HepG2 (cell line): ENCODE data around the gene GDA. TPM values are rescaled to one million over a fixed set of nuclear protein-coding genes. Genes with fewer than 3 reads are reported as not detected.
A peak's percentile ranks its signal among the peaks of the same experiment; 100 is the strongest.

Experiments used
- ATAC-seq: fragments of 200-7000 bp; cut with Tn5 transposase; 3 replicates; pipeline ENCODE4 v1.9.1; 2020; ENCODE audit warnings: mild to moderate bottlenecking, moderate library complexity
- BruUV-seq: library from RNA; stranded (reverse); fragments of 400-500 nt; replicated peaks from 2 replicates; lab custom pipeline; 2021; lab: Mats Ljungman, UMichigan
- CTCF ChIA-PET: fragments of 300-600 bp; formaldehyde crosslinking; extraction: SDS; loops from one replicate; lab custom pipeline; 2021; ENCODE audit warnings: low total read pairs, inconsistent platforms, low intra/inter-chr PET ratio; lab: Yijun Ruan, JAX
- POLR2A ChIA-PET: fragments of 350-600 bp; sonication (Branson Sonifier 250); formaldehyde crosslinking; loops from one replicate; lab custom pipeline; 2020; ENCODE audit warnings: antibody characterized with exemption, inconsistent platforms; lab: Yijun Ruan, JAX
- DNase-seq: peaks from one replicate; pipeline ENCODE4 v3.0.0-alpha.2; 2015; ENCODE audit warnings: low spot score
- FAIRE-seq: peaks from 3 replicates; lab custom pipeline; 2011; peaks lifted over from hg19 to GRCh38; lab: Jason Lieb, UNC
- H2AFZ ChIP-seq: one replicate; pipeline ENCODE4 v1.6.1; 2011; ENCODE audit warnings: low read length, inconsistent platforms
- H3K27ac ChIP-seq: fragments of 300-600 bp; 3 replicates; pipeline ENCODE4 v1.8.0; 2011; ENCODE audit warnings: mixed run types, mild to moderate bottlenecking, mixed read lengths, low read length, inconsistent platforms; ENCODE audit not compliant: insufficient read depth; ENCODE audit errors: extremely low read length
- H3K27me3 ChIP-seq, 2 experiments: fragments of 200-600 bp in 1 of 2; 2 replicates in 1 of 2; 3 replicates in 1 of 2; pipeline versions ENCODE4 v1.6.0 to v1.8.0; 2011; ENCODE audit warnings: low read length in 2 of 2, mild to moderate bottlenecking in 2 of 2, moderate library complexity in 2 of 2, inconsistent platforms in 1 of 2; ENCODE audit not compliant: insufficient read depth in 2 of 2, control insufficient read depth in 1 of 2
- H3K36me3 ChIP-seq, 2 experiments: fragments of 200-600 bp in 1 of 2; replicated peaks in 1 of 2; 2 replicates in 1 of 2; 3 replicates in 1 of 2; pipeline versions ENCODE4 v1.5.1 to v1.8.0; 2011; ENCODE audit warnings: low read length in 2 of 2, inconsistent platforms in 1 of 2; ENCODE audit not compliant: insufficient read depth in 2 of 2, control insufficient read depth in 1 of 2
- H3K4me1 ChIP-seq: 2 replicates; pipeline ENCODE4 v1.5.1; 2012; ENCODE audit warnings: low read length, inconsistent platforms; ENCODE audit not compliant: insufficient read depth
- H3K4me2 ChIP-seq: 2 replicates; pipeline ENCODE4 v1.6.0; 2011; ENCODE audit warnings: low read depth, low read length, inconsistent platforms
- H3K4me3 ChIP-seq, 3 experiments: fragments of 200-600 bp in 1 of 3; sonication (generic), shearing (Covaris generic) in 1 of 3; replicated peaks in 1 of 3; 2 replicates each; pipeline ENCODE4 v1.5.1; 2011 to 2016; ENCODE audit warnings: low read length in 3 of 3, inconsistent platforms in 2 of 3, low read depth in 2 of 3, mild to moderate bottlenecking in 2 of 3, control low read depth in 1 of 3, mixed read lengths in 1 of 3; ENCODE audit not compliant: insufficient read depth in 1 of 3
- H3K79me2 ChIP-seq: one replicate; pipeline ENCODE4 v1.6.1; 2011; ENCODE audit warnings: low read length, inconsistent platforms; ENCODE audit not compliant: insufficient read depth
- H3K9ac ChIP-seq: 2 replicates; pipeline ENCODE4 v1.6.0; 2011; ENCODE audit warnings: mild to moderate bottlenecking, low read depth, low read length, inconsistent platforms; ENCODE audit not compliant: insufficient read depth
- H3K9me3 ChIP-seq: 2 replicates; pipeline ENCODE4 v1.5.1; 2012; ENCODE audit warnings: mild to moderate bottlenecking, low read length
- H4K20me1 ChIP-seq: 2 replicates; pipeline ENCODE4 v1.6.0; 2011; ENCODE audit warnings: inconsistent platforms, mild to moderate bottlenecking, low read length, moderate library complexity; ENCODE audit not compliant: insufficient read depth
- ATF3 ChIP-seq: sonication (generic); formaldehyde crosslinking; IDR thresholded peaks from 2 replicates; pipeline ENCODE4 v1.4.0; 2020; ENCODE audit warnings: missing genetic modification reagents
- CREB1 ChIP-seq, 2 experiments: fragments of 450-650 bp in 1 of 2; IDR thresholded peaks; 2 replicates each; pipeline ENCODE4 v1.6.1; 2016 to 2017; ENCODE audit warnings: control low read depth in 1 of 2, mild to moderate bottlenecking in 1 of 2, missing compliant biosample characterization in 1 of 2, missing genetic modification characterization in 1 of 2
- DMTF1 ChIP-seq: sonication (generic); formaldehyde crosslinking; IDR thresholded peaks from 2 replicates; pipeline ENCODE4 v1.4.0; 2020; ENCODE audit warnings: mild to moderate bottlenecking, missing genetic modification reagents
- PRMT3 ChIP-seq: sonication (generic); formaldehyde crosslinking; IDR thresholded peaks from 2 replicates; pipeline ENCODE4 v1.8.1; 2022; ENCODE audit warnings: low read depth, mild to moderate bottlenecking, moderate library complexity, missing genetic modification reagents, borderline replicate concordance
- RBM22 ChIP-seq: fragments of 200-400 bp; formaldehyde crosslinking; optimal IDR thresholded peaks from 2 replicates; pipeline ENCODE3; 2017; ENCODE audit warnings: mild to moderate bottlenecking, low read length, moderate library complexity
- ZGPAT ChIP-seq: IDR thresholded peaks from 2 replicates; pipeline ENCODE4 v1.6.1; 2016; ENCODE audit warnings: mild to moderate bottlenecking
- ZNF282 ChIP-seq: fragments of 450-650 bp; IDR thresholded peaks from 2 replicates; pipeline ENCODE4 v1.6.1; 2018; ENCODE audit not compliant: partially characterized antibody
- ZSCAN30 ChIP-seq: sonication (generic); formaldehyde crosslinking; IDR thresholded peaks from 2 replicates; pipeline ENCODE4 v1.5.0; 2020; ENCODE audit warnings: mild to moderate bottlenecking, missing genetic modification reagents
- in situ Hi-C: cut with HindIII; loops from 2 replicates; pipeline ENCODE4 v1.10.0; 2017; ENCODE audit warnings: low pct_unique_long_range_greater_than_20kb; ENCODE audit not compliant: extremely low pct_ligation_motif_present
- intact Hi-C: fragments of 100-400 bp; cut with micrococcal nuclease; formaldehyde crosslinking; loops from one replicate; pipeline ENCODE4 v1.10.0; 2022; ENCODE audit not compliant: unreplicated experiment
- polyA plus RNA-seq, 8 experiments: library from polyadenylated mRNA; depleted of rRNA in 3 of 8; stranded (reverse) in 7 of 8; unstranded in 1 of 8; fragments of >200 nt; fragmentation: Illumina TruSeq in 4 of 8; extraction: Trizol in 4 of 8; gene quantifications; 2 replicates each; pipeline versions ENCODE4 v1.2.1 to v1.2.3, GENCODE V29; 2011 to 2016; ENCODE audit warnings: low read depth in 4 of 8, missing spikeins in 1 of 8, mixed read lengths in 1 of 8; ENCODE audit not compliant: insufficient read depth in 1 of 8
- total RNA-seq, 5 experiments: library from RNA; depleted of rRNA; stranded (reverse); fragments of >200 nt; fragmentation: Illumina TruSeq; extraction: Trizol; gene quantifications; 2 replicates each; pipeline ENCODE4 v1.2.3, GENCODE V29; 2016; ENCODE audit warnings: low read depth in 1 of 5

The GDA gene
- total and polyA plus RNA-seq, 2 of the 13 experiments (the other 11 are each of a cell fraction or from before 2014, with no cell fraction given) = 0.15 to 0.99 TPM

GRCh38 chr9:72129271-72130156, 19.7 kb upstream of the GDA start (continued):
- 0 out of 2 replicates have a peak, but pooled peaks have one; percentile 48 for TF ChIP-seq ATF3 (CRISPR knock-in tag)

- H3K4me1 ChIP-seq = peaks cover 75% of the 10 kb centered on the region
- no peak overlapping the region for H3K9ac ChIP-seq
- no peaks in the 10 kb centered on the region for H3K79me2 ChIP-seq
- FAIRE-seq = no peak
- H3K27ac ChIP-seq = peak overlapping the region; percentile 26
- BruUV-seq = no TSS peak
- TF ChIP-seq PRMT3 (CRISPR knock-in tag) = no peak
- no peak for TF ChIP-seq DMTF1 (CRISPR knock-in tag)
- no peak for TF ChIP-seq RBM22
- TF ChIP-seq ZGPAT = no peak
- TF ChIP-seq CREB1 (IDR thresholded peaks at IDR 0.05) = no peak
- no peak for TF ChIP-seq CREB1 (CRISPR knock-in tag; IDR thresholded peaks at IDR 0.05)
- no peak for TF ChIP-seq ZNF282
- no peak for TF ChIP-seq ZSCAN30 (CRISPR knock-in tag)
- ATAC-seq = no peak
- in situ Hi-C loops (loop anchor here (25.0 kb wide), 1 partner anchor 93 kb away; no protein-coding TSS in a partner anchor), intact Hi-C loops (loop anchor here (10.0 kb wide), 1 partner anchor 694 kb away; no protein-coding TSS in a partner anchor)
- no peaks in the 10 kb centered on the region for H3K27me3 ChIP-seq
- no peak overlapping the region for H3K4me3 ChIP-seq
- H3K4me2 ChIP-seq = peak overlapping the region; percentile 56; the same call in 1 of the 2 replicates
- POLR2A ChIA-PET = no interaction called here
- CTCF ChIA-PET = no interaction called here
- no peak overlapping the region for H2AFZ ChIP-seq
- DNase-seq = no peak
- no peaks in the 10 kb centered on the region for H4K20me1 ChIP-seq
- no peaks in the 10 kb centered on the region for H3K36me3 ChIP-seq
- H3K9me3 ChIP-seq = no peaks in the 10 kb centered on the region
Observed at GRCh38 chr9:72130321-72130720, 18.9 kb upstream of the GDA start.
